Muscle layer of colon (tissue), 2 donors: ENCODE measurements around the gene ANXA8.

Experiments used
- H3K27ac ChIP-seq: one replicate; pipeline ENCODE4 v1.7.0; 2013; ENCODE audit warnings: low read depth, mild to moderate bottlenecking, low read length, moderate library complexity
- H3K27me3 ChIP-seq, 2 donors: one replicate each; pipeline ENCODE4 v1.7.0; 2013; ENCODE audit warnings: low read length in 2 of 2, mild to moderate bottlenecking in 2 of 2; ENCODE audit not compliant: insufficient read depth in 2 of 2, control insufficient read depth in 1 of 2
- H3K36me3 ChIP-seq: one replicate; pipeline ENCODE4 v1.7.0; 2013; ENCODE audit warnings: mild to moderate bottlenecking, low read length; ENCODE audit not compliant: insufficient read depth
- H3K4me1 ChIP-seq: one replicate; pipeline ENCODE4 v1.7.0; 2013; ENCODE audit warnings: mild to moderate bottlenecking, low read length; ENCODE audit not compliant: insufficient read depth
- H3K4me3 ChIP-seq, 2 donors: one replicate each; pipeline ENCODE4 v1.7.0; 2013; ENCODE audit warnings: low read length in 2 of 2, low read depth in 1 of 2, mild to moderate bottlenecking in 1 of 2, moderate library complexity in 1 of 2
- H3K9ac ChIP-seq: one replicate; pipeline ENCODE4 v1.7.0; 2013; ENCODE audit warnings: low read length
- H3K9me3 ChIP-seq: one replicate; pipeline ENCODE4 v1.7.0; 2013; ENCODE audit warnings: mild to moderate bottlenecking, low read length
- donor health status: abdominal sarcoma.
- donor health status: Adenocarcinoma of cecum.

ANXA8 gene

GRCh38 chr10:47452495-47453140 lies 31.3 kb downstream of the ANXA8 start:
- Histone ChIP-seq H3K36me3 (no peaks in the 10 kb centered on the region), H3K27ac (no peak overlapping the region), H3K9me3 (no peaks in the 10 kb centered on the region), H3K4me1 (no peaks in the 10 kb centered on the region), H3K9ac (no peak overlapping the region), H3K27me3 (no peaks in the 10 kb centered on the region), H3K4me3 (no peak overlapping the region)

GRCh38 chr10:47451998-47452494 lies 31.9 kb downstream of the ANXA8 start:
- H3K27ac ChIP-seq: no peak overlapping the region
- H3K9me3 ChIP-seq: no peaks in the 10 kb centered on the region
- H3K9ac ChIP-seq: no peak overlapping the region
- H3K4me3 ChIP-seq: no peak overlapping the region
- H3K27me3 ChIP-seq: no peaks in the 10 kb centered on the region
- H3K36me3 ChIP-seq: no peaks in the 10 kb centered on the region
- no peaks in the 10 kb centered on the region for H3K4me1 ChIP-seq

- peaks cover 2% of the 10 kb centered on the region for H3K9me3 ChIP-seq
- no peaks in the 10 kb centered on the region for H3K4me1 ChIP-seq
- H3K36me3 ChIP-seq: no peaks in the 10 kb centered on the region
- no peaks in the 10 kb centered on the region for H3K27me3 ChIP-seq
- H3K9ac ChIP-seq: no peak overlapping the region
- no peak overlapping the region for H3K27ac ChIP-seq
- no peak overlapping the region for H3K4me3 ChIP-seq
Measured at GRCh38 chr10:47451273-47451997, 32.5 kb downstream of the ANXA8 start.

- no peak overlapping the region for H3K9ac ChIP-seq
- no peaks in the 10 kb centered on the region for H3K27me3 ChIP-seq
- H3K9me3 ChIP-seq: peaks cover 8% of the 10 kb centered on the region
- no peaks in the 10 kb centered on the region for H3K36me3 ChIP-seq
- no peaks in the 10 kb centered on the region for H3K4me1 ChIP-seq
- H3K27ac ChIP-seq: no peak overlapping the region
- no peak overlapping the region for H3K4me3 ChIP-seq
Measured at GRCh38 chr10:47450442-47450841, 33.5 kb downstream of the ANXA8 start.

- H3K9me3 ChIP-seq: peaks cover 8% of the 10 kb centered on the region
- no peak overlapping the region for H3K9ac ChIP-seq
- H3K27ac ChIP-seq: no peak overlapping the region
- no peaks in the 10 kb centered on the region for H3K4me1 ChIP-seq
- no peaks in the 10 kb centered on the region for H3K27me3 ChIP-seq
- H3K36me3 ChIP-seq: no peaks in the 10 kb centered on the region
- H3K4me3 ChIP-seq: no peak overlapping the region
Measured at GRCh38 chr10:47449979-47450378, 33.9 kb downstream of the ANXA8 start.

- no peak overlapping the region for H3K9ac ChIP-seq
- H3K27ac ChIP-seq: no peak overlapping the region
Measured at GRCh38 chr10:47449102-47449978, 34.6 kb downstream of the ANXA8 start.

GRCh38 chr10:47447705-47448104 lies 36.2 kb downstream of the ANXA8 start:
- Histone ChIP-seq H3K9me3 (peaks cover 8% of the 10 kb centered on the region), H3K4me3 (no peak overlapping the region), H3K27me3 (no peaks in the 10 kb centered on the region), H3K9ac (no peak overlapping the region), H3K36me3 (no peaks in the 10 kb centered on the region), H3K4me1 (no peaks in the 10 kb centered on the region), H3K27ac (no peak overlapping the region)

More at GRCh38 chr10:47449102-47449978, 34.6 kb downstream of the ANXA8 start:
- Histone ChIP-seq H3K9me3 (peaks cover 8% of the 10 kb centered on the region), H3K4me1 (no peaks in the 10 kb centered on the region), H3K36me3 (no peaks in the 10 kb centered on the region), H3K4me3 (no peak overlapping the region), H3K27me3 (no peaks in the 10 kb centered on the region)

- no peak overlapping the region for H3K27ac ChIP-seq
- H3K9me3 ChIP-seq: peaks cover 8% of the 10 kb centered on the region
Measured at GRCh38 chr10:47447209-47447608, 36.7 kb downstream of the ANXA8 start.

GRCh38 chr10:47445720-47446119 lies 38.2 kb downstream of the ANXA8 start:
- Histone ChIP-seq H3K9ac (no peak overlapping the region), H3K36me3 (no peaks in the 10 kb centered on the region), H3K27me3 (no peaks in the 10 kb centered on the region), H3K27ac (no peak overlapping the region), H3K4me1 (no peaks in the 10 kb centered on the region), H3K4me3 (no peak overlapping the region), H3K9me3 (peaks cover 8% of the 10 kb centered on the region)

More at GRCh38 chr10:47447209-47447608, 36.7 kb downstream of the ANXA8 start:
- no peaks in the 10 kb centered on the region for H3K4me1 ChIP-seq
- H3K9ac ChIP-seq: no peak overlapping the region
- H3K36me3 ChIP-seq: no peaks in the 10 kb centered on the region
- no peaks in the 10 kb centered on the region for H3K27me3 ChIP-seq
- no peak overlapping the region for H3K4me3 ChIP-seq

- Histone ChIP-seq H3K27ac (no peak overlapping the region), H3K9ac (no peak overlapping the region), H3K4me3 (no peak overlapping the region), H3K4me1 (no peaks in the 10 kb centered on the region), H3K9me3 (peaks cover 8% of the 10 kb centered on the region), H3K36me3 (no peaks in the 10 kb centered on the region), H3K27me3 (no peaks in the 10 kb centered on the region)
Measured at GRCh38 chr10:47444047-47444446, 39.9 kb downstream of the ANXA8 start.

GRCh38 chr10:47443145-47443544 lies 40.8 kb downstream of the ANXA8 start:
- Histone ChIP-seq H3K27ac (no peak overlapping the region), H3K27me3 (no peaks in the 10 kb centered on the region), H3K4me3 (no peak overlapping the region), H3K4me1 (no peaks in the 10 kb centered on the region), H3K9me3 (peaks cover 8% of the 10 kb centered on the region), H3K9ac (no peak overlapping the region), H3K36me3 (no peaks in the 10 kb centered on the region)
